Measurements from ENCODE around the gene ABR. TPM values are rescaled to one million over a fixed set of nuclear protein-coding genes. Genes with fewer than 3 reads are reported as not detected.

The ABR gene
- total RNA-seq, 1 donor from 2014 or later = 92.7 TPM

- Histone ChIP-seq H3K9ac (no peak overlapping the region), H3K36me3 (no peaks in the 10 kb centered on the region), H4K20me1 (ENCODE audit: low read depth) (no peaks in the 10 kb centered on the region), H3K79me2 (ENCODE audit: low read depth) (no peaks in the 10 kb centered on the region), H3K4me3 (no peak overlapping the region), H3K4me2 (no peak overlapping the region), H3K4me1 (no peaks in the 10 kb centered on the region), H3K27ac (no peak overlapping the region), H3K27me3 (no peaks in the 10 kb centered on the region), H3F3A (ENCODE audit: low read depth) (no peaks in the 10 kb centered on the region), H3K9me3 (ENCODE audit: low read depth) (no peaks in the 10 kb centered on the region), H2AFZ (replicated peaks) (no peak overlapping the region)
- H3K4me1 Mint-ChIP-seq = no peaks in the 10 kb centered on the region
- DNase-seq (ENCODE audit: low spot score) = no peak
- no peaks in the 10 kb centered on the region for H3K36me3 Mint-ChIP-seq
- no peak overlapping the region for H3K4me3 Mint-ChIP-seq
- peaks cover 4% of the 10 kb centered on the region for H3K27me3 Mint-ChIP-seq (ENCODE audit: insufficient read depth, low read depth)
- no peaks in the 10 kb centered on the region for H3K9me3 Mint-ChIP-seq
- no peak overlapping the region for H3K27ac Mint-ChIP-seq
- TF ChIP-seq, protein P1, sequence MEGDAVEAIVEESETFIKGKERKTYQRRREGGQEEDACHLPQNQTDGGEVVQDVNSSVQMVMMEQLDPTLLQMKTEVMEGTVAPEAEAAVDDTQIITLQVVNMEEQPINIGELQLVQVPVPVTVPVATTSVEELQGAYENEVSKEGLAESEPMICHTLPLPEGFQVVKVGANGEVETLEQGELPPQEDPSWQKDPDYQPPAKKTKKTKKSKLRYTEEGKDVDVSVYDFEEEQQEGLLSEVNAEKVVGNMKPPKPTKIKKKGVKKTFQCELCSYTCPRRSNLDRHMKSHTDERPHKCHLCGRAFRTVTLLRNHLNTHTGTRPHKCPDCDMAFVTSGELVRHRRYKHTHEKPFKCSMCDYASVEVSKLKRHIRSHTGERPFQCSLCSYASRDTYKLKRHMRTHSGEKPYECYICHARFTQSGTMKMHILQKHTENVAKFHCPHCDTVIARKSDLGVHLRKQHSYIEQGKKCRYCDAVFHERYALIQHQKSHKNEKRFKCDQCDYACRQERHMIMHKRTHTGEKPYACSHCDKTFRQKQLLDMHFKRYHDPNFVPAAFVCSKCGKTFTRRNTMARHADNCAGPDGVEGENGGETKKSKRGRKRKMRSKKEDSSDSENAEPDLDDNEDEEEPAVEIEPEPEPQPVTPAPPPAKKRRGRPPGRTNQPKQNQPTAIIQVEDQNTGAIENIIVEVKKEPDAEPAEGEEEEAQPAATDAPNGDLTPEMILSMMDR (IDR thresholded peaks at IDR 0.05) = no peak
- TF ChIP-seq EZH2 (IDR thresholded peaks at IDR 0.05) = no peak
- no peak for TF ChIP-seq EZH2phosphoT487 (IDR thresholded peaks at IDR 0.05)
Observed at GRCh38 chr17:987931-988330, 191.8 kb downstream of the ABR start.

DNA sequence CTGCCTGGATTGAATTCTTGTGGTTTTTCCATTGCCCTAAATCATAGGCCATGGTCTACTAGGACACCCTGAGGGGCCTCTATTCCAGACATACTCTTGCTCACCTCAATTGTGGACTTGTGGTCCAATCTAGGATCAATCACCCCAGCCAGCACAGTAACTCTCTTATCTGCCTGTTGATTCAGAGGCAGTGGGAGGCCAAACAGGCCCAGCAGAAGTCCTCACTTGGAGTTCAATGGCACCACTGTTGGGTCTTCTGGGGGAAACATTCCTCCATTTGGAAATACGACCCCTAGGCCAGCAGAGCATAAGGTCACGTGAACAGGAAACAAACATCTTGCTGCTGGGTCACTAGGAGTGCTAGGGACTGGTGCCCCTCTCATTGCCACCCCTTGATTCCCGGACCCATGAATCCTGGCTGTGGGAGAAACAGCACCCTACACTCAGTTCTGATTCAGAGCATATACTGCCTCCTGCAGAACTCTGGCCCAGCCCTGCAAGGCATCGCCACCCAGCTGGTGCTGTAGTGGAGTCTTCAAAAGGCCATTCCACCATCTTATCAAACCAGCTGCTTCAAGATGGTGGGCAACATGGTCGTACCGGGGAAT is 193.4 kb downstream of the ABR start:
- no peak overlapping the region for H3K4me2 ChIP-seq
- TF ChIP-seq, protein P1 (IDR thresholded peaks at IDR 0.05) = no peak
- TF ChIP-seq EZH2 (IDR thresholded peaks at IDR 0.05) (no peak), EZH2phosphoT487 (IDR thresholded peaks at IDR 0.05) (no peak)
- no peak overlapping the region for H3K27ac ChIP-seq
- H4K20me1 ChIP-seq (ENCODE audit: low read depth) = no peaks in the 10 kb centered on the region
- H3K4me1 ChIP-seq = no peaks in the 10 kb centered on the region
- H3K79me2 ChIP-seq (ENCODE audit: low read depth) = no peaks in the 10 kb centered on the region
- no peak overlapping the region for H3K9ac ChIP-seq
- H3K36me3 Mint-ChIP-seq = no peaks in the 10 kb centered on the region
- H3K27ac Mint-ChIP-seq = no peak overlapping the region
- H3K4me3 ChIP-seq = no peak overlapping the region
- no peak overlapping the region for H2AFZ ChIP-seq (replicated peaks)
- H3K9me3 ChIP-seq (ENCODE audit: low read depth) = no peaks in the 10 kb centered on the region
- DNase-seq (ENCODE audit: low spot score) = no peak
- no peaks in the 10 kb centered on the region for H3K36me3 ChIP-seq
- no peaks in the 10 kb centered on the region for H3K27me3 ChIP-seq
- H3K4me3 Mint-ChIP-seq = no peak overlapping the region
- H3K9me3 Mint-ChIP-seq = no peaks in the 10 kb centered on the region
- H3K27me3 Mint-ChIP-seq (ENCODE audit: insufficient read depth, low read depth) = peaks cover 5% of the 10 kb centered on the region
- H3K4me1 Mint-ChIP-seq = peaks cover under 1% of the 10 kb centered on the region
- H3F3A ChIP-seq (ENCODE audit: low read depth) = no peaks in the 10 kb centered on the region

DNA sequence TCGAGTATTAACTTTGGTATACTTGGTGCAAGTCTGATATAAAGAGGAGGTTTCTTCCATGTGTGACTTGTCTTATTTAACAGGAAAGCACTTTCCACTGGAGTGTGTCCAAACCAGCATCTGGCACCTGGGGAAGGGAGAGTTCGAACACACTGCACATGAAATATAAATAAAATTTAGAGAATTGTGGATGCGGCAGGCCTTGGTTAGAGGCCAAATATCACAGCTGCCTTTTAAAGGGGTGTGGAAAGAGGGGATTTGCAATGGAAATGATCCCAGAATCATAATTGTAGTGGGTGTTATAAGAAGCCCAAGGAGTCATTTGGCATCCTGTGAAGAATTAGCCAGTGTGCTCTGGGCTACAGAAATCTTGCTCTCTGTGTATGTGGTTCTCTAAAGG is 195.9 kb downstream of the ABR start:
- H3K27me3 Mint-ChIP-seq (ENCODE audit: insufficient read depth, low read depth) = peaks cover 5% of the 10 kb centered on the region
- Histone ChIP-seq H3K36me3 (no peaks in the 10 kb centered on the region), H3K4me1 (no peaks in the 10 kb centered on the region), H3K9ac (no peak overlapping the region), H3K79me2 (ENCODE audit: low read depth) (no peaks in the 10 kb centered on the region), H3K9me3 (ENCODE audit: low read depth) (no peaks in the 10 kb centered on the region), H3F3A (ENCODE audit: low read depth) (peaks cover 8% of the 10 kb centered on the region), H3K4me3 (no peak overlapping the region), H4K20me1 (ENCODE audit: low read depth) (no peaks in the 10 kb centered on the region), H3K27ac (no peak overlapping the region), H3K4me2 (no peak overlapping the region), H2AFZ (replicated peaks) (no peak overlapping the region), H3K27me3 (no peaks in the 10 kb centered on the region)
- no peaks in the 10 kb centered on the region for H3K36me3 Mint-ChIP-seq
- H3K4me1 Mint-ChIP-seq = peaks cover 12% of the 10 kb centered on the region
- TF ChIP-seq, protein P1 (IDR thresholded peaks at IDR 0.05) = no peak
- TF ChIP-seq EZH2 (IDR thresholded peaks at IDR 0.05) = no peak
- no peak for TF ChIP-seq EZH2phosphoT487 (IDR thresholded peaks at IDR 0.05)
- peak overlapping the region; percentile 1 for H3K27ac Mint-ChIP-seq
- no peak overlapping the region for H3K4me3 Mint-ChIP-seq
- no peak for DNase-seq (ENCODE audit: low spot score)
- no peaks in the 10 kb centered on the region for H3K9me3 Mint-ChIP-seq
